ENCODE data around the gene DERA.

DNA sequence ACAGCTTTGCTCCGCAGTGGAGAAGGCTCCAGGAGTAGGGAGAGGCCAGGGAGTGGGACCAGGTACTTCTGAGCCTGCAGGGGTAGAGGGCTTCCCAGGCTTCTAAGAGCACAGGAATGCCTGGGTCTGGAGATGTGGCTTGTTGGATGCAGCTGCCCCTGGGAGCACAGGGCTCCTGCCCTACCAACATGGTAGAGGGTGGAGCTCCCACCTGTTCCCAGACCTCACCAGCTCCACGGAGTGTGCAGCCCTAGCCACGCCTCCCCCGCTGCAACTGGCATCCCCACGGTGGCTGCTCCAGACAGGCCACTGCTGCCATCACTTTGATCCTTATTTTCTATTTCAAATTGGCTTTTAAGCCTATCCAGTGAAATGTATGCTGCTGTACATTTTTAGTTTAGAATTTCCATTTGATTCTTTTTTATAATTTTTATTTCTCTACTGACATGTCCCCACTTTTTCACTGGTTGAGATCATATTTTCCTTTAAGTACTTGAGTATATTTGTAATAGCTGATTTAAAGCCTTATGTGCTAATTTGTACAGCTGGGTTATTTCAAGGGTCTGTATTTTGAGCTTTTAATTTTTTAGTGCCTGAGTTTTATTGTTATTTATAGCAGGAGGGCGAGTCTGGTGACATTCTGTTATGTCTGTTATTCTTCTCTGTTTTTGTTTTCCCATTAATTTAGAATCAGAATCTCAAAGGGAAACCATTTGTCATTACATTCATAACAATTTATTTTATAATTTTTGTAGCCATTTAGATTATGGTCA is 78.0 kb downstream of the DERA start:
- TF ChIP-seq, protein P1, sequence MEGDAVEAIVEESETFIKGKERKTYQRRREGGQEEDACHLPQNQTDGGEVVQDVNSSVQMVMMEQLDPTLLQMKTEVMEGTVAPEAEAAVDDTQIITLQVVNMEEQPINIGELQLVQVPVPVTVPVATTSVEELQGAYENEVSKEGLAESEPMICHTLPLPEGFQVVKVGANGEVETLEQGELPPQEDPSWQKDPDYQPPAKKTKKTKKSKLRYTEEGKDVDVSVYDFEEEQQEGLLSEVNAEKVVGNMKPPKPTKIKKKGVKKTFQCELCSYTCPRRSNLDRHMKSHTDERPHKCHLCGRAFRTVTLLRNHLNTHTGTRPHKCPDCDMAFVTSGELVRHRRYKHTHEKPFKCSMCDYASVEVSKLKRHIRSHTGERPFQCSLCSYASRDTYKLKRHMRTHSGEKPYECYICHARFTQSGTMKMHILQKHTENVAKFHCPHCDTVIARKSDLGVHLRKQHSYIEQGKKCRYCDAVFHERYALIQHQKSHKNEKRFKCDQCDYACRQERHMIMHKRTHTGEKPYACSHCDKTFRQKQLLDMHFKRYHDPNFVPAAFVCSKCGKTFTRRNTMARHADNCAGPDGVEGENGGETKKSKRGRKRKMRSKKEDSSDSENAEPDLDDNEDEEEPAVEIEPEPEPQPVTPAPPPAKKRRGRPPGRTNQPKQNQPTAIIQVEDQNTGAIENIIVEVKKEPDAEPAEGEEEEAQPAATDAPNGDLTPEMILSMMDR (IDR thresholded peaks at IDR 0.05) = no peak
- TF ChIP-seq POLR2AphosphoS5 (IDR thresholded peaks at IDR 0.05) (no peak), POLR2A (IDR thresholded peaks at IDR 0.05) (no peak)
